Panc1 (cell line): ENCODE data around the gene RASEF. TPM values are rescaled to one million over a fixed set of nuclear protein-coding genes. Genes with fewer than 3 reads are reported as not detected.

ENCODE experiments used
- ATAC-seq: fragments of 200-7000 bp; cut with Tn5 transposase; 2 replicates; pipeline ENCODE4 v1.9.1; 2020; ENCODE audit warnings: mild to moderate bottlenecking, moderate library complexity
- BruUV-seq: library from RNA; stranded (reverse); fragments of 400-500 nt; replicated peaks from 2 replicates; lab custom pipeline; 2021; lab: Mats Ljungman, UMichigan
- CTCF ChIA-PET: fragments of 300-600 bp; sonication (Branson Sonifier 250); formaldehyde crosslinking; loops from one replicate; lab custom pipeline; 2022; ENCODE audit warnings: antibody characterized with exemption; lab: Charles Lee
- POLR2A ChIA-PET: fragments of 300-600 bp; sonication (Branson Sonifier 250); formaldehyde crosslinking; loops from one replicate; lab custom pipeline; 2022; ENCODE audit warnings: antibody characterized with exemption; lab: Charles Lee
- DNase-seq: peaks from one replicate; pipeline ENCODE4 v3.0.0-alpha.2; 2010; ENCODE audit warnings: low read depth, low spot score
- H3K27ac ChIP-seq: 2 replicates; pipeline ENCODE4 v1.5.1; 2011; ENCODE audit warnings: mild to moderate bottlenecking, low read length, inconsistent platforms
- H3K27me3 ChIP-seq: fragments of 200-500 bp; sonication (Bioruptor generic); 2 replicates; pipeline ENCODE4 v1.6.0; 2014; ENCODE audit warnings: low read length, inconsistent platforms; ENCODE audit not compliant: control insufficient read depth, insufficient read depth
- H3K36me3 ChIP-seq: fragments of 200-500 bp; sonication (Bioruptor generic); 2 replicates; pipeline ENCODE4 v1.5.1; 2014; ENCODE audit warnings: inconsistent platforms, mild to moderate bottlenecking, low read length, moderate library complexity; ENCODE audit not compliant: control insufficient read depth, insufficient read depth
- H3K4me1 ChIP-seq: 2 replicates; pipeline ENCODE4 v1.5.1; 2011; ENCODE audit warnings: inconsistent platforms, mild to moderate bottlenecking, low read length, moderate library complexity; ENCODE audit not compliant: control insufficient read depth, insufficient read depth
- H3K4me3 ChIP-seq, 2 experiments: 2 replicates each; pipeline ENCODE4 v1.5.1; 2011 to 2012; ENCODE audit warnings: low read depth in 2 of 2, low read length in 2 of 2, mild to moderate bottlenecking in 2 of 2, inconsistent platforms in 1 of 2, moderate library complexity in 1 of 2
- H3K9me3 ChIP-seq: fragments of 200-500 bp; sonication (Bioruptor generic); 2 replicates; pipeline ENCODE4 v1.5.1; 2014; ENCODE audit warnings: low read depth, mild to moderate bottlenecking, inconsistent platforms, low read length, moderate library complexity; ENCODE audit not compliant: control insufficient read depth, insufficient read depth
- POLR2AphosphoS5 ChIP-seq: IDR thresholded peaks from 2 replicates; pipeline ENCODE4 v1.6.1; 2012; ENCODE audit warnings: mild to moderate bottlenecking, low read depth, low read length, moderate library complexity
- SIN3A ChIP-seq: IDR thresholded peaks from 2 replicates; pipeline ENCODE4 v1.6.1; 2012; ENCODE audit warnings: low read depth, mild to moderate bottlenecking, low read length, moderate library complexity, borderline replicate concordance; ENCODE audit not compliant: insufficient read depth
- TCF7L2 ChIP-seq: IDR thresholded peaks from 2 replicates; pipeline ENCODE4 v1.6.1; 2011; ENCODE audit warnings: mild to moderate bottlenecking, low read depth, low read length, inconsistent platforms
- in situ Hi-C: cut with HindIII; loops from 2 replicates; pipeline ENCODE4 v1.10.0; 2016; ENCODE audit warnings: low sequenced_read_pairs, low pct_unique_long_range_greater_than_20kb
- intact Hi-C: fragments of 100-400 bp; cut with micrococcal nuclease; formaldehyde crosslinking; loops from one replicate; pipeline ENCODE4 v1.10.0; 2022; ENCODE audit not compliant: unreplicated experiment
- total RNA-seq: library from RNA; stranded (reverse); gene quantifications from one replicate; pipeline ENCODE4 v1.2.1, GENCODE V29; 2021; ENCODE audit not compliant: unreplicated experiment
- TF ChIP-seq, protein P1 (sequence below): fragments of 450-650 bp; IDR thresholded peaks from 2 replicates; pipeline ENCODE4 v1.5.1; 2017; ENCODE audit warnings: mild to moderate bottlenecking
- TF ChIP-seq, protein P2 (sequence below), 2 experiments: IDR thresholded peaks; 2 replicates each; pipeline ENCODE4 v1.6.1; 2011 to 2012; ENCODE audit warnings: low read depth in 2 of 2, control low read depth in 1 of 2, low read length in 1 of 2, mild to moderate bottlenecking in 1 of 2, moderate library complexity in 1 of 2; ENCODE audit not compliant: insufficient read depth in 1 of 2

Gene RASEF
- total RNA-seq, 1 experiment from 2014 or later = 2.9 TPM

DNA sequence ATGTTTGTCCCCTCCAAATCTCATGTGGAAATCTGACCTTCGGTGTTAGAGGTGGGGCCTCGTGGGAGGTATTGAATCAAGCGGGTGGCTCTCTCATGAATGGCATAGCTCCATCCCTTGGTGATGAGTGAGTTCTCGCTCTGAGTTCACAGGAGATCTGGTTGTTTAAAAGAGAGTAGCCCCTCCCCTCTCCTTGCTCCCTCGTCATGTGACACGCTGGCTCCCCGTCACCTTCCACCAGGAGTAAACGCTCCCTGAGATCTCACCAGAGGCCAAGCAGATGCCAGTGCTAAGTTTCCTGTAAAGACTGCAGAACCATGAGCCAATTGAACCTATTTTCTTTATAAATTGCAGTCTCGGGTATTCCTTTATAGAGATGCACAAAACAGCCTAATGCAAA, 74.5 kb downstream of the RASEF start:
- Histone ChIP-seq H3K27me3 (no peaks in the 10 kb centered on the region), H3K36me3 (no peaks in the 10 kb centered on the region), H3K4me3 (no peak overlapping the region), H3K4me1 (no peaks in the 10 kb centered on the region), H3K9me3 (no peaks in the 10 kb centered on the region), H3K27ac (no peak overlapping the region)
- BruUV-seq = no TSS peak
- DNase-seq (no peak), ATAC-seq (no peak)
- CTCF ChIA-PET = no interaction called here
- POLR2A ChIA-PET = no interaction called here
- TF ChIP-seq SIN3A = no peak
- TF ChIP-seq POLR2AphosphoS5 = no peak
- TF ChIP-seq, protein P1, sequence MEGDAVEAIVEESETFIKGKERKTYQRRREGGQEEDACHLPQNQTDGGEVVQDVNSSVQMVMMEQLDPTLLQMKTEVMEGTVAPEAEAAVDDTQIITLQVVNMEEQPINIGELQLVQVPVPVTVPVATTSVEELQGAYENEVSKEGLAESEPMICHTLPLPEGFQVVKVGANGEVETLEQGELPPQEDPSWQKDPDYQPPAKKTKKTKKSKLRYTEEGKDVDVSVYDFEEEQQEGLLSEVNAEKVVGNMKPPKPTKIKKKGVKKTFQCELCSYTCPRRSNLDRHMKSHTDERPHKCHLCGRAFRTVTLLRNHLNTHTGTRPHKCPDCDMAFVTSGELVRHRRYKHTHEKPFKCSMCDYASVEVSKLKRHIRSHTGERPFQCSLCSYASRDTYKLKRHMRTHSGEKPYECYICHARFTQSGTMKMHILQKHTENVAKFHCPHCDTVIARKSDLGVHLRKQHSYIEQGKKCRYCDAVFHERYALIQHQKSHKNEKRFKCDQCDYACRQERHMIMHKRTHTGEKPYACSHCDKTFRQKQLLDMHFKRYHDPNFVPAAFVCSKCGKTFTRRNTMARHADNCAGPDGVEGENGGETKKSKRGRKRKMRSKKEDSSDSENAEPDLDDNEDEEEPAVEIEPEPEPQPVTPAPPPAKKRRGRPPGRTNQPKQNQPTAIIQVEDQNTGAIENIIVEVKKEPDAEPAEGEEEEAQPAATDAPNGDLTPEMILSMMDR = no peak
- TF ChIP-seq TCF7L2 = no peak
- TF ChIP-seq, protein P2, sequence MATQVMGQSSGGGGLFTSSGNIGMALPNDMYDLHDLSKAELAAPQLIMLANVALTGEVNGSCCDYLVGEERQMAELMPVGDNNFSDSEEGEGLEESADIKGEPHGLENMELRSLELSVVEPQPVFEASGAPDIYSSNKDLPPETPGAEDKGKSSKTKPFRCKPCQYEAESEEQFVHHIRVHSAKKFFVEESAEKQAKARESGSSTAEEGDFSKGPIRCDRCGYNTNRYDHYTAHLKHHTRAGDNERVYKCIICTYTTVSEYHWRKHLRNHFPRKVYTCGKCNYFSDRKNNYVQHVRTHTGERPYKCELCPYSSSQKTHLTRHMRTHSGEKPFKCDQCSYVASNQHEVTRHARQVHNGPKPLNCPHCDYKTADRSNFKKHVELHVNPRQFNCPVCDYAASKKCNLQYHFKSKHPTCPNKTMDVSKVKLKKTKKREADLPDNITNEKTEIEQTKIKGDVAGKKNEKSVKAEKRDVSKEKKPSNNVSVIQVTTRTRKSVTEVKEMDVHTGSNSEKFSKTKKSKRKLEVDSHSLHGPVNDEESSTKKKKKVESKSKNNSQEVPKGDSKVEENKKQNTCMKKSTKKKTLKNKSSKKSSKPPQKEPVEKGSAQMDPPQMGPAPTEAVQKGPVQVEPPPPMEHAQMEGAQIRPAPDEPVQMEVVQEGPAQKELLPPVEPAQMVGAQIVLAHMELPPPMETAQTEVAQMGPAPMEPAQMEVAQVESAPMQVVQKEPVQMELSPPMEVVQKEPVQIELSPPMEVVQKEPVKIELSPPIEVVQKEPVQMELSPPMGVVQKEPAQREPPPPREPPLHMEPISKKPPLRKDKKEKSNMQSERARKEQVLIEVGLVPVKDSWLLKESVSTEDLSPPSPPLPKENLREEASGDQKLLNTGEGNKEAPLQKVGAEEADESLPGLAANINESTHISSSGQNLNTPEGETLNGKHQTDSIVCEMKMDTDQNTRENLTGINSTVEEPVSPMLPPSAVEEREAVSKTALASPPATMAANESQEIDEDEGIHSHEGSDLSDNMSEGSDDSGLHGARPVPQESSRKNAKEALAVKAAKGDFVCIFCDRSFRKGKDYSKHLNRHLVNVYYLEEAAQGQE (IDR thresholded peaks at IDR 0.05; ENCODE audit: insufficient read depth in 1 of 2, low read depth in 2 of 2, low read length in 1 of 2) = no peak
- in situ Hi-C loops = no loop called here
- intact Hi-C loops = no loop called here

DNA sequence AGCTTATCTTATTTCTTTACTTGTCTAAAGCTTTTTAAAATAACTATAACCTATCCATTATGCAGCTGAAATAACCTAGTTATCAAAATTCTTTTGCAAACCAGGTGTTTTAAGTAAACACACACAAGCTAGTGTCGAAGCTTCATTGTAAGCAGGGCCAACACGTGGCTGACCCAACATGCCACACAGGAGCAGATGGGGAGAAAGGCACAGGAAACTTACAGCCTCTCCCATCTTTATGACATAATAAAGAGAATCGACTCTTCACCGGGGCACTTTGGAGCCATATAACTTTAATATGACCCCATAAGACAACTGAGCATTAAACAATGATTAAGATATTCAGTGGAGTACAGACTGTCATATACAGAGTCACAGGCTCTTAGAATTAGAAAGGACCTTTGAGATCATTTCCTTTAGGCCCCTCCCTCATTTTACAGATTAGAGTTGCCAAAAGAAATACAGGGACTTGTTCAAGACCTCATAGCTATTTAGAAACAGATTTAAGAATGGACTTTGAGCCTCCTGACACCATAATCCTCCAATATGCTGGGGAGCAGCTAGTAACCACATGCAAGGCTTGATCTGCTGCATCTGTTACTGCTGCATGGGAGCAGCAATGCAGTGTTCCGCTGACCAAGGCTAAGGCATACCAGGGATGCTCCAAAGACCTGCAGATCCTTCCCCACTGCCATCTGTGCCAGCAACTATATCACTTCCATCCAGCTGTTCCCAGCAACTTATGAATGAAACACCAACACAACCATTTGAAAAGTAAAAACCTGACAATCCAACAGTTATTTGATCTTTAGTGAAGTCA, 75.4 kb downstream of the RASEF start:
- no peak overlapping the region for H3K27ac ChIP-seq
- TF ChIP-seq TCF7L2 (no peak), POLR2AphosphoS5 (no peak), SIN3A (no peak)
- TF ChIP-seq, protein P1 = no peak
- TF ChIP-seq, protein P2 (IDR thresholded peaks at IDR 0.05; ENCODE audit: insufficient read depth in 1 of 2, low read depth in 2 of 2, low read length in 1 of 2) = no peak
- ChIA-PET CTCF (no interaction called here), POLR2A (no interaction called here)
- H3K27me3 ChIP-seq = no peaks in the 10 kb centered on the region
- no peaks in the 10 kb centered on the region for H3K9me3 ChIP-seq
- no TSS peak for BruUV-seq
- H3K4me1 ChIP-seq = no peaks in the 10 kb centered on the region
- ATAC-seq (no peak), DNase-seq (no peak)
- in situ Hi-C loops (no loop called here), intact Hi-C loops (no loop called here)
- H3K36me3 ChIP-seq = no peaks in the 10 kb centered on the region
- H3K4me3 ChIP-seq = no peak overlapping the region
